ENCODE results near the gene TIMP1. TPM values are rescaled to one million over a fixed set of nuclear protein-coding genes. Genes with fewer than 3 reads are reported as not detected.
"Not testable (repeated sequence)": the region's sequence is repeated elsewhere in the genome, so short reads cannot be mapped to it uniquely, and the experiment has no call there.

TIMP1 gene
- total RNA-seq, 2 donors from 2014 or later: 31.5 to 71.2 TPM

GRCh38 chrX:47596256-47596655, 14.0 kb downstream of the TIMP1 start:
- peaks cover 5 to 9% of the 10 kb centered on the region in 2 donors for H3K36me3 Mint-ChIP-seq (ENCODE audit: insufficient read depth in 2 of 2)
- H3K27ac Mint-ChIP-seq: peak overlapping the region; percentile 72
- no peaks in the 10 kb centered on the region for H3K4me1 Mint-ChIP-seq (ENCODE audit: low read depth)
- peaks cover 4 to 7% of the 10 kb centered on the region in 2 donors for H3K9me3 Mint-ChIP-seq
- no peak overlapping the region for H3K4me3 Mint-ChIP-seq
- no peak for ATAC-seq (replicated peaks in 1 of 2)
- peaks cover 8% of the 10 kb centered on the region for H3K27me3 Mint-ChIP-seq (ENCODE audit: low read depth)
- DNase-seq: no peak

- Mint-ChIP-seq H3K9me3 (peaks cover 4 to 7% of the 10 kb centered on the region in 2 donors), H3K4me3 (no peak overlapping the region), H3K36me3 (ENCODE audit: insufficient read depth in 2 of 2) (peaks cover 5 to 9% of the 10 kb centered on the region in 2 donors), H3K27me3 (ENCODE audit: low read depth) (peaks cover 8% of the 10 kb centered on the region), H3K4me1 (ENCODE audit: low read depth) (no peaks in the 10 kb centered on the region), H3K27ac (no peak overlapping the region)
- DNase-seq (no peak), ATAC-seq (replicated peaks in 1 of 2) (no peak)
Observed at GRCh38 chrX:47597222-47597621, 15.0 kb downstream of the TIMP1 start.

GRCh38 chrX:47603125-47603524, 20.9 kb downstream of the TIMP1 start:
- H3K27me3 Mint-ChIP-seq (ENCODE audit: low read depth); H3K36me3 Mint-ChIP-seq (ENCODE audit: insufficient read depth in 2 of 2); H3K4me1 Mint-ChIP-seq (ENCODE audit: low read depth); H3K27ac Mint-ChIP-seq; DNase-seq; ATAC-seq (replicated peaks in 1 of 2); H3K9me3 Mint-ChIP-seq; H3K4me3 Mint-ChIP-seq: not testable (repeated sequence)

- H3K4me1 Mint-ChIP-seq (ENCODE audit: low read depth): no peaks in the 10 kb centered on the region
- H3K36me3 Mint-ChIP-seq (ENCODE audit: insufficient read depth in 2 of 2): no peaks in the 10 kb centered on the region
- ATAC-seq (replicated peaks in 1 of 2) (no peak), DNase-seq (no peak)
- H3K9me3 Mint-ChIP-seq: no peaks in the 10 kb centered on the region
- H3K27me3 Mint-ChIP-seq (ENCODE audit: low read depth): peaks cover 9% of the 10 kb centered on the region
- no peak overlapping the region for H3K4me3 Mint-ChIP-seq
- no peak overlapping the region for H3K27ac Mint-ChIP-seq
Observed at GRCh38 chrX:47605024-47605423, 22.8 kb downstream of the TIMP1 start.

- Mint-ChIP-seq H3K4me1 (ENCODE audit: low read depth) (no peaks in the 10 kb centered on the region), H3K36me3 (ENCODE audit: insufficient read depth in 2 of 2) (no peaks in the 10 kb centered on the region), H3K27me3 (ENCODE audit: low read depth) (peaks cover 7% of the 10 kb centered on the region), H3K9me3 (no peaks in the 10 kb centered on the region), H3K27ac (no peak overlapping the region), H3K4me3 (no peak overlapping the region)
- ATAC-seq (replicated peaks in 1 of 2): no peak
- DNase-seq: no peak
Observed at GRCh38 chrX:47607091-47607490, 24.9 kb downstream of the TIMP1 start.

- ATAC-seq (replicated peaks in 1 of 2) (no peak), DNase-seq (no peak)
- H3K4me1 Mint-ChIP-seq (ENCODE audit: low read depth): no peaks in the 10 kb centered on the region
- H3K27ac Mint-ChIP-seq: no peak overlapping the region
- H3K4me3 Mint-ChIP-seq: no peak overlapping the region
- no peaks in the 10 kb centered on the region for H3K36me3 Mint-ChIP-seq (ENCODE audit: insufficient read depth in 2 of 2)
- peaks cover 12% of the 10 kb centered on the region for H3K27me3 Mint-ChIP-seq (ENCODE audit: low read depth)
- H3K9me3 Mint-ChIP-seq: no peaks in the 10 kb centered on the region
Observed at GRCh38 chrX:47608130-47608810, 26.0 kb downstream of the TIMP1 start.

GRCh38 chrX:47610511-47610910, 28.3 kb downstream of the TIMP1 start:
- no peak for DNase-seq
- no peak for ATAC-seq (replicated peaks in 1 of 2)
- no peak overlapping the region for H3K4me3 Mint-ChIP-seq
- no peak overlapping the region for H3K27ac Mint-ChIP-seq
- peaks cover 12% of the 10 kb centered on the region for H3K27me3 Mint-ChIP-seq (ENCODE audit: low read depth)
- H3K36me3 Mint-ChIP-seq (ENCODE audit: insufficient read depth in 2 of 2): no peaks in the 10 kb centered on the region
- no peaks in the 10 kb centered on the region for H3K4me1 Mint-ChIP-seq (ENCODE audit: low read depth)
- no peaks in the 10 kb centered on the region for H3K9me3 Mint-ChIP-seq

GRCh38 chrX:47611489-47611888, 29.3 kb downstream of the TIMP1 start:
- H3K4me1 Mint-ChIP-seq (ENCODE audit: low read depth): no peaks in the 10 kb centered on the region
- H3K27ac Mint-ChIP-seq: no peak overlapping the region
- no peaks in the 10 kb centered on the region for H3K9me3 Mint-ChIP-seq
- peaks cover 21% of the 10 kb centered on the region for H3K27me3 Mint-ChIP-seq (ENCODE audit: low read depth)
- ATAC-seq (replicated peaks in 1 of 2) (no peak), DNase-seq (no peak)
- H3K4me3 Mint-ChIP-seq: no peak overlapping the region
- H3K36me3 Mint-ChIP-seq (ENCODE audit: insufficient read depth in 2 of 2): no peaks in the 10 kb centered on the region

- Mint-ChIP-seq H3K4me3 (no peak overlapping the region), H3K4me1 (ENCODE audit: low read depth) (no peaks in the 10 kb centered on the region), H3K27ac (no peak overlapping the region), H3K27me3 (ENCODE audit: low read depth) (peaks cover 25% of the 10 kb centered on the region), H3K9me3 (no peaks in the 10 kb centered on the region), H3K36me3 (ENCODE audit: insufficient read depth in 2 of 2) (no peaks in the 10 kb centered on the region)
- DNase-seq (no peak), ATAC-seq (replicated peaks in 1 of 2) (no peak)
Observed at GRCh38 chrX:47611926-47612325, 29.7 kb downstream of the TIMP1 start.

GRCh38 chrX:47612418-47612817, 30.2 kb downstream of the TIMP1 start:
- Mint-ChIP-seq H3K4me1 (ENCODE audit: low read depth) (no peaks in the 10 kb centered on the region), H3K36me3 (ENCODE audit: insufficient read depth in 2 of 2) (no peaks in the 10 kb centered on the region), H3K9me3 (no peaks in the 10 kb centered on the region), H3K27ac (no peak overlapping the region), H3K4me3 (no peak overlapping the region), H3K27me3 (ENCODE audit: low read depth) (peaks cover 27% of the 10 kb centered on the region)
- DNase-seq: no peak
- ATAC-seq (replicated peaks in 1 of 2): no peak

GRCh38 chrX:47613082-47613481, 30.8 kb downstream of the TIMP1 start:
- ATAC-seq (replicated peaks in 1 of 2) (no peak), DNase-seq (no peak)
- peaks cover 34% of the 10 kb centered on the region for H3K27me3 Mint-ChIP-seq (ENCODE audit: low read depth)
- no peaks in the 10 kb centered on the region for H3K36me3 Mint-ChIP-seq (ENCODE audit: insufficient read depth in 2 of 2)
- no peaks in the 10 kb centered on the region for H3K9me3 Mint-ChIP-seq
- H3K4me1 Mint-ChIP-seq (ENCODE audit: low read depth): no peaks in the 10 kb centered on the region
- no peak overlapping the region for H3K4me3 Mint-ChIP-seq
- no peak overlapping the region for H3K27ac Mint-ChIP-seq

GRCh38 chrX:47614618-47615017, 32.4 kb downstream of the TIMP1 start:
- Mint-ChIP-seq H3K36me3 (ENCODE audit: insufficient read depth in 2 of 2) (no peaks in the 10 kb centered on the region), H3K27ac (no peak overlapping the region), H3K4me1 (ENCODE audit: low read depth) (peaks cover 6% of the 10 kb centered on the region), H3K4me3 (no peak overlapping the region), H3K9me3 (no peaks in the 10 kb centered on the region), H3K27me3 (ENCODE audit: low read depth) (peaks cover 39% of the 10 kb centered on the region)
- DNase-seq (no peak), ATAC-seq (replicated peaks in 1 of 2) (no peak)

GRCh38 chrX:47618923-47619485, 36.8 kb downstream of the TIMP1 start:
- no peak overlapping the region for H3K27ac Mint-ChIP-seq
- DNase-seq: no peak
- H3K9me3 Mint-ChIP-seq: no peaks in the 10 kb centered on the region

More at GRCh38 chrX:47618923-47619485, 36.8 kb downstream of the TIMP1 start:
- Mint-ChIP-seq H3K4me3 (peak overlapping the region; percentile 50 to 71), H3K27me3 (ENCODE audit: low read depth) (peaks cover 49% of the 10 kb centered on the region), H3K36me3 (ENCODE audit: insufficient read depth in 2 of 2) (no peaks in the 10 kb centered on the region), H3K4me1 (ENCODE audit: low read depth) (peaks cover 14% of the 10 kb centered on the region)
- no peak for ATAC-seq (replicated peaks in 1 of 2)

Measured in activated T-cell treated with anti-CD3 and anti-CD28 coated beads, Interleukin-2, amount 50 U/mL, for 72 hours (primary cell).